Measurements from ENCODE around the gene TRANK1.

Gene TRANK1

DNA sequence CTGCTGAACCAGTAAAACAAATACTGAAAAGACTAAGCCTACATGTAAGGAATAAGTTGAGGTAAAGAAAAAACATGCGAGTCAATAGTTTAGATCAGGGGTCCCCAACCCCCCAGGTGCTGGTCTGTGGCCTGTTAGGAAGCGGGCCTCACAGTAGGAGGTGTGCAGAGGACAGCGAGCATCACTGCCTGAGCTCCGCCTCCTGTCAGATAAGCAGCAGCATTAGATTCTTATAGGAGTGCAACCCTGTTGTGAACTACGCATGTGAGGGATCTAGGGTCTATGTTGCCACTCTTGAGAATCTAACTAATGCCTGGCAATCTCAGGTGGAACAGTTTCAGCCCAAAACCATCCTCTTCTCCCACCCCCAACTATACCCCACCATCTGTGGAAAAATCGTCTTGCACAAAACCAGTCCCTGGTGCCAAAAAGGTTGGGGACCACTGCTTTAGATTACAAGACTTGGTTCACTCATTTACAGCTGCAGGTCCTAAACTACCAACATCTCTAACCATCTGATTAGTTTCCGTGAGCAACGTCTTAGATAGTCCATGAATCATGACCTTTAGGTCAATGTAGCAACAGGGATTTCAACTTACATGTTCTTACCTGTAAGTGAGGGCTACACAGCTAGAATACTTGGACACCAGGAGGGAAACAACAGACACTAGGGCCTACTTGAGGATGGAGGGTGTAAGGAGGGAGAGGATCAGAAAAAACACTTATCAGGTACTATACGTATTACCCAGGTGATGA is 66.7 kb downstream of the TRANK1 start:
- no peak overlapping the region for H3K4me3 ChIP-seq (replicated peaks in 1 of 2; ENCODE audit: low read depth in 2 of 2, low read length in 2 of 2)
- no peak for TF ChIP-seq CTCF (IDR thresholded peaks at IDR 0.05; ENCODE audit: low read depth, low read length)
- no peak for DNase-seq (ENCODE audit: low read depth in 2 of 2)

GRCh38 chr3:36876181-36876936 is 68.5 kb downstream of the TRANK1 start:
- DNase-seq (ENCODE audit: low read depth in 2 of 2), result no peak
- no peak for TF ChIP-seq CTCF (IDR thresholded peaks at IDR 0.05; ENCODE audit: low read depth, low read length)
- no peak overlapping the region for H3K4me3 ChIP-seq (replicated peaks in 1 of 2; ENCODE audit: low read depth in 2 of 2, low read length in 2 of 2)

GRCh38 chr3:36875397-36875796 is 69.5 kb downstream of the TRANK1 start:
- no peak overlapping the region for H3K4me3 ChIP-seq (replicated peaks in 1 of 2; ENCODE audit: low read depth in 2 of 2, low read length in 2 of 2)
- no peak for DNase-seq (ENCODE audit: low read depth in 2 of 2)
- TF ChIP-seq CTCF (IDR thresholded peaks at IDR 0.05; ENCODE audit: low read depth, low read length), result no peak

- no peak for TF ChIP-seq CTCF (IDR thresholded peaks at IDR 0.05; ENCODE audit: low read depth, low read length)
- H3K4me3 ChIP-seq (replicated peaks in 1 of 2; ENCODE audit: low read depth in 2 of 2, low read length in 2 of 2), result no peak overlapping the region
- peak in 1 of 2 donors; percentile 9 for DNase-seq (ENCODE audit: low read depth in 2 of 2)
These were observed 70.4 kb downstream of the TRANK1 start for GRCh38 chr3:36874424-36874823.

GRCh38 chr3:36871379-36872126 is 73.3 kb downstream of the TRANK1 start:
- no peak for TF ChIP-seq CTCF (IDR thresholded peaks at IDR 0.05; ENCODE audit: low read depth, low read length)
- no peak for DNase-seq (ENCODE audit: low read depth in 2 of 2)
- H3K4me3 ChIP-seq (replicated peaks in 1 of 2; ENCODE audit: low read depth in 2 of 2, low read length in 2 of 2), result no peak overlapping the region

DNA sequence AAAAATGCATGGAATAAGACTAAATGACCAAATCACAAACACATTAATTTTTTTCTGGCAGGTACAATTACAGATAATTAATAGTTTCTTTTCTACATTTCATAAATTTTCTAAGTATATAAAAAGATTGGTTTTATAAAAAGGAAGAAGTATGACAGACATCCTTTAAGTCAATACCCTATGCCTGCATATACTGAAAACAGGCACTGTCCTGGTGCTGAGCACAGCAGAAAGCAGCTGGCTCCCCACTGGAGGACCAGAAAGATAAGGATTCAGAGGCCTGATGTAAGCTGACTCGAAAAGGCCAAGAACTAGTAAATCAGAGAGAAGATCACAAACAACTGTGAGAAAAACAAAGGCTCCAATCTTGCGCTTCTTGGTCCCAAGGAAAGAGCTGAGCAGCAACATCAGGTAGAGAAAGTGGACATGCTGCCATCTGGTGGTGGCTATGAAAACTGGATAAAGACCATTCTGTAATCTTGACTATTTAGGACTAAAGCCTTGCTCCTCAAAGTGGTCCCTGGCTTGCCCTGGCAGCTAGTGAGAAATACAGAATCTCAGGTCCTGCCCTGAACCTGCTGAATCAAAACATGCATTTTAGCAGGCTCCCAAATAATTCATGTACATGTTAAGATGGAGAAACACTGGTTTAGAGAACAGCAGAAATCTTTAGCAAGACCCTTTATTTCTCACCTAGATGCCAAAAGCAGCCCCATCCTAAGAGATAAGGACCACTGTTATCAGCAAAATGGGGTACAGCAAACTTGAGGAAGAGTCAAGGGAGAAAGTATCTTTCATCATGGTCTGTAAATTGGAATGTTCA is 76.0 kb downstream of the TRANK1 start:
- TF ChIP-seq CTCF (IDR thresholded peaks at IDR 0.05; ENCODE audit: low read depth, low read length), result peak; percentile 72
- no peak overlapping the region for H3K4me3 ChIP-seq (replicated peaks in 1 of 2; ENCODE audit: low read depth in 2 of 2, low read length in 2 of 2)
- peak; percentile 77 for DNase-seq (ENCODE audit: low read depth in 2 of 2)

Measured in cardiac fibroblast (primary cell).